RWPE1 (cell line): ENCODE measurements around the gene SYVN1.
A peak's percentile ranks its signal among the peaks of the same experiment; 100 is the strongest.

Source experiments
- CTCF ChIA-PET: fragments of 350-600 bp; sonication (Branson Sonifier 250); formaldehyde crosslinking; extraction: SDS; loops from one replicate; lab custom pipeline; 2021; lab: Yijun Ruan, JAX
- POLR2A ChIA-PET: fragments of 400-600 bp; formaldehyde crosslinking; extraction: SDS; loops from one replicate; lab custom pipeline; 2020; ENCODE audit warnings: antibody characterized with exemption; ENCODE audit not compliant: low non-redundant PET; lab: Yijun Ruan, JAX
- DNase-seq: peaks from one replicate; pipeline ENCODE4 v3.0.0; 2012; ENCODE audit warnings: low spot score
- H3K27ac ChIP-seq: fragments of 450-650 bp; 2 replicates; pipeline ENCODE4 v1.5.1; 2017
- TF ChIP-seq, protein P1 (sequence below): fragments of 450-650 bp; conservative IDR thresholded peaks from 2 replicates; pipeline ENCODE4 v1.5.1; 2017; ENCODE audit warnings: low read depth, mild to moderate bottlenecking

The SYVN1 gene

DNA sequence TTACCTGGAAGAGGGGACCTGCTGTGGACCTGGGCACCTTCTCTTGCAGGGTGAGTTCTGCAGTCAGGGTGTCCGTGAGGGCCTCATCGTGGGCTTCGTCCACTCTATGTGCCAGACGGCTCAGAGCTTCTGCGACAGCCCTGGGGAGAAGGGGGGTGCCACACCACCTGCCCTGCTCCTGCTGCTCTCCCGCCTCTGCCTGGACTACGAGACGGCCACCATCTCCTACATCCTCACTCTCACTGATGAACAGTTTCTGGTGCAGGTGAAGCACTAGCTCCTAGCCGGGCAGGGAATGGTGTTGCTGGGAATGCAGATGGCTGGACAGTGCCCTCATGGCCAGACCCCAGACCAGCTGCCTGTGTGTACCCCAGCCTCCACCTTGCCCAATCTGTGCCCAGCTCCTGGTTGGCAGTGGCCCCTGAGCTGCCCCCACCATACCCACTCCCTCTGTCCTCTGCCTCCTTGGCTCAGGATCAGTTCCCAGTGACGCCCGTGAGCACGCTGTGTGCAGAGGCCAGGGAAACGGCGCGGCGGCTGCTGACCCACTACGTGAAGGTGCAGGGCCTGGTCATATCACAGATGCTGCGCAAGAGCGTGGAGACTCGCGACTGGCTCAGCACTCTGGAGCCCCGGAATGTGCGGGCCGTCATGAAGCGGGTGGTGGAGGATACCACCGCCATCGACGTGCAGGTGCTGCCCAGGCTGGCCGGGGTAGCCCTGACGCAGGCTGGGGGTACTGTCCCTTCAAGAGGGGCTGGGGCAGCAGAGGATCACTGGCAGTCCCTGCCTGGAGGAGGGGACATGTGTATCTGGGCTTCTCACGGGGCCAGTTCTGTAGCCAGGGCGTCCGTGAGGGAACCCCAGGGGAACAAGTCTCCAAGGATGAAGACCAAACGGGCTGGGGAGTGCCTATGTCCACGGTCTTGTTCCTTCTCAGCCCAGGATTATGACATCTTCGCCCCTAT, 24.8 kb downstream of the SYVN1 start:
- TF ChIP-seq, protein P1, sequence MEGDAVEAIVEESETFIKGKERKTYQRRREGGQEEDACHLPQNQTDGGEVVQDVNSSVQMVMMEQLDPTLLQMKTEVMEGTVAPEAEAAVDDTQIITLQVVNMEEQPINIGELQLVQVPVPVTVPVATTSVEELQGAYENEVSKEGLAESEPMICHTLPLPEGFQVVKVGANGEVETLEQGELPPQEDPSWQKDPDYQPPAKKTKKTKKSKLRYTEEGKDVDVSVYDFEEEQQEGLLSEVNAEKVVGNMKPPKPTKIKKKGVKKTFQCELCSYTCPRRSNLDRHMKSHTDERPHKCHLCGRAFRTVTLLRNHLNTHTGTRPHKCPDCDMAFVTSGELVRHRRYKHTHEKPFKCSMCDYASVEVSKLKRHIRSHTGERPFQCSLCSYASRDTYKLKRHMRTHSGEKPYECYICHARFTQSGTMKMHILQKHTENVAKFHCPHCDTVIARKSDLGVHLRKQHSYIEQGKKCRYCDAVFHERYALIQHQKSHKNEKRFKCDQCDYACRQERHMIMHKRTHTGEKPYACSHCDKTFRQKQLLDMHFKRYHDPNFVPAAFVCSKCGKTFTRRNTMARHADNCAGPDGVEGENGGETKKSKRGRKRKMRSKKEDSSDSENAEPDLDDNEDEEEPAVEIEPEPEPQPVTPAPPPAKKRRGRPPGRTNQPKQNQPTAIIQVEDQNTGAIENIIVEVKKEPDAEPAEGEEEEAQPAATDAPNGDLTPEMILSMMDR = no peak
- H3K27ac ChIP-seq = peak overlapping the region; percentile 86
- ChIA-PET CTCF (interaction anchor here (0.5 to 1.3 kb wide), 15 partner anchors 8 to 750 kb away, joined by 3 to 13 read pairs (median 4); partner anchors contain the start of genes CDC42EP2, FAU and MRPL49), POLR2A (no interaction called here)
- DNase-seq = no peak

DNA sequence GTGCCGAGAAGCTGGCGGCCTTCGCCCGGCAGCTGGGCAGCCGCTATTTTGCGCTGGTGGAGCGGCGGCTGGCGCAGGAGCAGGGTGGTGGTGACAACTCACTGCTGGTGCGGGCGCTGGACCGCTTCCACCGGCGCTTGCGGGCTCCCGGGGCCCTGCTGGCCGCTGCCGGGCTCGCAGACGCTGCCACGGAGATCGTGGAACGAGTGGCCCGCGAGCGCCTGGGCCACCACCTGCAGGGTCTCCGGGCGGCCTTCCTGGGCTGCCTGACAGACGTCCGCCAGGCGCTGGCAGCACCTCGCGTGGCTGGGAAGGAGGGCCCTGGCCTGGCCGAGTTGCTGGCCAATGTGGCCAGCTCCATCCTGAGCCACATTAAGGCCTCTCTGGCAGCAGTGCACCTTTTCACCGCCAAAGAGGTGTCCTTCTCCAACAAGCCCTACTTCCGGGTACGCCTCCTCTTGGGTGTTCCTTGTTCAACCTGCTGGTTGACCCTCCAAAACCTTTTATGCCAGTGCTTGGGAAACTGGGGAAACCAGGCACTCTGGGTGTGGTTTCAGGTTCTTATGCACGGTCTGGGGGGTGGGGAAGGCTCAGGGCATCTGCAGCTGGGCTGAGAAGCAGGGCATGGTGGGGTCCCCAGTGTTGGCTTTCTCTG, 25.7 kb downstream of the SYVN1 start:
- TF ChIP-seq, protein P1 = no peak
- ChIA-PET POLR2A (no interaction called here), CTCF (interaction anchor here (0.5 to 1.1 kb wide), 6 partner anchors 8 to 392 kb away, joined by 3 to 5 read pairs (median 3); partner anchors contain the start of gene EHD1)
- H3K27ac ChIP-seq = peak overlapping the region; percentile 86
- no peak for DNase-seq

DNA sequence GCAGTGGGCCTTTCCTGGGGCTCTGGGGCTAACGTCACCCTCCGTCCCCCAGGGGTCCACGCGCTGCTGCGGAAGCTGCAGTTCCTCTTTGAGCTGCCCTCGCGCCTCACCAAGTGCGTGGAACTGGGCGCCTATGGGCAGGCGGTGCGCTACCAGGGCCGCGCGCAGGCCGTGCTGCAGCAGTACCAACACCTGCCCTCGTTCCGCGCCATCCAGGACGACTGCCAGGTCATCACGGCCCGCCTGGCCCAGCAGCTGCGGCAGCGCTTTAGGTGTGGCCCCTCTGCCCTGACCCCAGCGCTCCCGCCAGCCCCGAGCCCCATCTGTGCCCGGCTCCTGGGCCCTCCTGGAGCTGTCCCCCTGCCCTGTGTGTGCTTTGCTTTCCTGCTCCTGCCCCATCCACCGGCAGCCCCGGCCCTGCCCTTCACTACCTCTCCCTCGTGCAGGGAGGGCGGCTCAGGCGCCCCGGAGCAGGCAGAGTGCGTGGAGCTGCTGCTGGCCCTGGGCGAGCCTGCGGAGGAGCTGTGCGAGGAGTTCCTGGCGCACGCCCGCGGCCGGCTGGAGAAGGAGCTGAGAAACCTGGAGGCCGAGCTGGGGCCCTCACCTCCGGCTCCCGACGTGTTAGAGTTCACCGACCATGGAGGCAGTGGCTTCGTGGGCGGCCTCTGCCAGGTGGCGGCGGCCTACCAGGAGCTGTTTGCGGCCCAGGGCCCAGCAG, 26.4 kb downstream of the SYVN1 start:
- CTCF ChIA-PET = interaction anchor here (0.5 to 1.1 kb wide), 4 partner anchors 10 to 393 kb away, joined by 3 read pairs; partner anchors contain the start of gene EHD1
- TF ChIP-seq, protein P1 = no peak
- no peak for DNase-seq
- H3K27ac ChIP-seq = no peak overlapping the region
- POLR2A ChIA-PET = interaction anchor here (0.5 kb wide), 1 partner anchor 154 kb away, joined by 3 read pairs; no protein-coding TSS in a partner anchor

DNA sequence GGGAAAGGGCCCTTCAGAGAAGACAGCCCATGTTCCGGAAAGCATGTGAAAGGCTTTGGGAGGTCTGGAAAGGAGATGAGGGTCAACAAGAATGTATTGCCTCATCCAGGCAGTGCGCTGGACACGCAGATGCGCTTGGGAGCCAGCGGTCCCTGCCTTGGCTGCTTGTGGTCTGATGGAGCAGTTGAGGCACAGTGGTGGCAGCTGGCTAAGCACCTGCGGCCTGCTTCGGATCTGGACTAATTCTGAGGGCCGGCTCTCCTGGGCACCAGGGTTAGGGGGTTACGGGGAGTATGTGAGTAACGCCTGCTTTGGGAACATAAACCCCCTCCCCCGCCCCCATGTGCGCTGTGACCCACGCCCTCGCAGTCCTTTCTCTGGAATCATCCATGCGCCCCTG, 27.2 kb downstream of the SYVN1 start:
- ChIA-PET CTCF (no interaction called here), POLR2A (no interaction called here)
- TF ChIP-seq, protein P1 = no peak
- no peak overlapping the region for H3K27ac ChIP-seq
- DNase-seq = no peak

DNA sequence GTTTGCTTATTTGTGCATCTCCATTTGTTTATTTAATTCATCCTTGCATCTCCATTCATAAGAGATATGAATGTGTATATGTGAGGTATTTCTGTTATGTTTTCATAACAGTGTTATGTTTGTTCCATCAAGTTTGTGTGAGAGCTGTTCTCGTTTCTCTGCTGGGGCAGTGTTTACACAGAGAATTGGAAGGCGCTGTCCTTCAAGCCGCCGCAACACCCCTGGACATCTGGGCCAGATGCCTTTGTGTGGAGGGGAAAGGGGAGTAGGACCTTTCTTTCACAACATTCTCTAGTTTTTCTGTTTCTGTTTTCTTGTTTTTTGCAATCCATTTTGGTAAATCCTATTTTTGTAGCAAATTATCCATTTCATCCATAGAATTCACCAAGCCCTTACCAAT, 29.7 kb downstream of the SYVN1 start:
- ChIA-PET POLR2A (no interaction called here), CTCF (interaction anchor here (0.6 to 0.7 kb wide), 3 partner anchors 15 to 98 kb away, joined by 3 read pairs; partner anchors contain the start of gene FAU)
- TF ChIP-seq, protein P1 = no peak
- no peak for DNase-seq
- H3K27ac ChIP-seq = no peak overlapping the region
